ENCODE data around the gene CLEC9A.

DNA sequence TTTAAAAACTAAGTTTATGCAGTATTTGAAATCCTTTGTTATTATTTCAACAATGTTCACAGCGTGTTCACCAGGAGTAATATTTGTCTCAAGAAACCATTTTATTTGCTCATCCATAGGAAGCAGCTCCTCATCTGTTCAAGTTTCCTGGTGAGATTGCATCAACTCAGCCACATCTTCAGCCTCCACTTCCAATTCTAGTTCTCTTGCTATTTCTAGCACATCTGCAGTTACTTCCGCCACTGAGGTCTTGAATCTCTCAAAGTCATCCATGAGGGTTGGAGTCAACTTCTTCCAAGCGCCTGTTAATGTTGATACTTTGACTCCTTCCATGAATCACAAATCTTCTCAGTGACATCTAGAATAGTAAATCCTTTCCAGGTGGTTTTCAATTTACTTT, 18.0 kb downstream of the CLEC9A start:
- TF ChIP-seq, protein P1, sequence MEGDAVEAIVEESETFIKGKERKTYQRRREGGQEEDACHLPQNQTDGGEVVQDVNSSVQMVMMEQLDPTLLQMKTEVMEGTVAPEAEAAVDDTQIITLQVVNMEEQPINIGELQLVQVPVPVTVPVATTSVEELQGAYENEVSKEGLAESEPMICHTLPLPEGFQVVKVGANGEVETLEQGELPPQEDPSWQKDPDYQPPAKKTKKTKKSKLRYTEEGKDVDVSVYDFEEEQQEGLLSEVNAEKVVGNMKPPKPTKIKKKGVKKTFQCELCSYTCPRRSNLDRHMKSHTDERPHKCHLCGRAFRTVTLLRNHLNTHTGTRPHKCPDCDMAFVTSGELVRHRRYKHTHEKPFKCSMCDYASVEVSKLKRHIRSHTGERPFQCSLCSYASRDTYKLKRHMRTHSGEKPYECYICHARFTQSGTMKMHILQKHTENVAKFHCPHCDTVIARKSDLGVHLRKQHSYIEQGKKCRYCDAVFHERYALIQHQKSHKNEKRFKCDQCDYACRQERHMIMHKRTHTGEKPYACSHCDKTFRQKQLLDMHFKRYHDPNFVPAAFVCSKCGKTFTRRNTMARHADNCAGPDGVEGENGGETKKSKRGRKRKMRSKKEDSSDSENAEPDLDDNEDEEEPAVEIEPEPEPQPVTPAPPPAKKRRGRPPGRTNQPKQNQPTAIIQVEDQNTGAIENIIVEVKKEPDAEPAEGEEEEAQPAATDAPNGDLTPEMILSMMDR (conservative IDR thresholded peaks at IDR 0.05; ENCODE audit: low read depth, low read length): no peak
- no peak for TF ChIP-seq EZH2 (IDR thresholded peaks at IDR 0.05; ENCODE audit: low read length, unreplicated experiment)
